ENCODE data around the gene ASGR1.
"Not testable (repeated sequence)": the region's sequence is repeated elsewhere in the genome, so short reads cannot be mapped to it uniquely, and the experiment has no call there.

ASGR1 gene

GRCh38 chr17:7184647-7185046 lies 5.5 kb upstream of the ASGR1 start:
- DNase-seq, result no peak

- DNase-seq, result no peak
Observed at GRCh38 chr17:7184091-7184488, 4.9 kb upstream of the ASGR1 start.

DNA sequence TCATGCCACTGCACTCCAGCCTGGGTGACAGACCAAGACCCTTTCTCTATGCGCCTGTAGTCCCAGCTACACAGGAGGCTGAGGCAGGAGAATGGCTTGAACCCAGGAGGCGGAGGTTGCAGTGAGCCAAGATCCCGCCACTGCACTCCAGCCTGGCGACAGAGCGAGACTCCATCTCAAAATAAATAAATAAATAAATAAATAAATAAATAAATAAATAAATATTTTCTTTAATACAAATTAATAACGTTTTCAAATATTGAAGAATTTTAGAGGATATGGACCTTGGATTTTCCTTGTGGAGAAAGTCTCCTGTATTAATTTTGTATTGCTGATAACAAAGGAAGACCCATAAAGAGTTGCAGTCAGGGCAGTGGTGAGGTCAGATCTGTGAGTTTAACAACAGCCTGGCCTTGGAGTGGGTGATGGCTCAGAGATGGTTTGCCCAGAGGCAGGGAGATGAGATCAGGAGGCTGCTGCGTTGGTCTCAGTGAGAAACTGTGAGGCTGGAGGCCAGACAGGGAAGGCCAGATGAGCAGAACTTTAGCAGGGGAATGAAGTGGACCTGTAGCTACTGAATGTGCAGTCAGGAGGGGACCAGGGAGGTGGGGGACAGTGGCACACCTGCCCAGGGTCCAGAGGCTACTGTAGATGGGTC lies 4.4 kb upstream of the ASGR1 start:
- no peak for DNase-seq

GRCh38 chr17:7182101-7182500 lies 2.9 kb upstream of the ASGR1 start:
- DNase-seq, result not testable (repeated sequence)

GRCh38 chr17:7178973-7179316 lies 225 bp downstream of the ASGR1 start:
- DNase-seq, result no peak

GRCh38 chr17:7177954-7178477 lies 1.2 kb downstream of the ASGR1 start:
- peak; percentile 26 for DNase-seq

DNA sequence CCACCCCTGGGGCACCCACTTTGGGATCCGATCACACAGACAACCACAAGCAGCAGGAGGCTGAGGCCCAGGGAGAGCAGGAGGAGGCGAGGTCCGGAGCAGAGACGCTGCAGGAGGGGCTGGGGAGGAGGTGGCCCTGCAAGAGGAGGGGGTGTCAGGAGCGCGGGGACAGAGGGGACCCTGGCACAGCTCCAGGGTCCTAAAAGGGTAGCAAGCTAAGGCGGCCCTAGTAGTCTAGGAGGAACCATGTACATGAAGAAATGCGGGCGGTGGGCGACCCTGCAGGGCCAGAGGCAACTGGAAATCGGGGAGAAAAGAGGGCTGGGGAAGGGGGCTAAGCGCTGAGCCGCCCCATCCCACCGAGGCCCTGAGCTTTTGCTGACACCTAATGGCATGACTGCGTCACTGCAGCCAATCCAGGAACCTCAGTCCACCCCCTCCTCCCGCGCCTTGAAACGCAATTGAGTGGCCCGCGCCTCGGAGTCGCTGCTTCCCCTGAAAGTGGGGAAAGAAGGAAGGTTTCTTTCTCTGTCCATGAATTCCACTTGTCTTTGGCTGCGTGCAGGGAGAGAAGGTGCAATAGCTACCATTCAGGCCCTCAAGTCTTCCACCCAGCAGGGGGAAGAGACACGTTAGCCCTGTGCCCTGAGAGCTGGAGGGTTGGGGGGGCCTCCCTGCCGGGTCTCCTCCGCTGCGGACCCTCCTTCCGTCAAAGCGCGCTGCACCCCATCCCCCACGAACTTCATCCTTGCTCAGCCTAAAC lies 1.8 kb downstream of the ASGR1 start:
- peak; percentile 65 for DNase-seq

DNA sequence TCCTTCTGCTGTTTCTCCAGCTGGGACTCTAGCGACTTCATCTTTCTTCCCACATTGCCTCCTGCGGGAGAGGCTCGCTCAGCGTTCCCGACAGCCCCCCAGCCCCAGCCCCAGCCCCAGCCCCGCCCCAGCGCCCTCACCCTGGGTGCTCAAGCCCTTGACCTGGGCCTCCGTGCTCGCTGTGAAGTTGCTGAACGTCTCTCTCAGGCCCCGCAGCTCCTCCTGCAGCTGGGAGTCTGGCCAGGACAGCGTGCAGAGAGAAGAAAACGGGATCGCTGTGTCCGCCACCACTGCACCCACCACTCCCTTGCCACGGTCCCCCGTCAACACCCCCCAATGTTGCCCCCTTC lies 2.4 kb downstream of the ASGR1 start:
- DNase-seq, result no peak

GRCh38 chr17:7176107-7176840 lies 2.9 kb downstream of the ASGR1 start:
- no peak for DNase-seq

- no peak for DNase-seq
Observed at GRCh38 chr17:7175330-7175733, 3.8 kb downstream of the ASGR1 start.

DNA sequence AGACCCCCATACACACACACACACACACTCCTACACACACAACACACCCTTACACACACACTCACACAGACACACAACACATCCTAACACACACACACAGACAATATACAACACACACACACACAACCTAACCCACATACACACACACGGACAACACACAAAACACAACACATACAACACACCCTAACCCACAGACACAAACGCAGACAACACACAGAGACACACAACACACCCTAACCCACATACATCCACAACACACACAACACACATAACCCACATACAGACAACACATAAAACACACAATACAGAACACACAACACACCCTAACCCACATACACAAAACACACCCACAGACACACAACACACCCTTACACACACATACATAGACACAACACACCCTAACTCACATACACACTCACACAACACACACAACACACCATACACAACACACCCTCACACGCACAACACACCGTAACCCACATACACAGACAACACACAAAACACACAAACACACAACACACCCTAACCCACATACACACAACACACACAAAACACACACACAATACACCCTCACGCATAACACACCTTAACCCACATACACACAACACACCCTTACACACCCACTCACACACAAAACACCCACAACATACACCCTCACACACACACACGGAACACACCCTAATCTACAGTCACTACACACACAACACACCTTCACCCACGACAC lies 4.4 kb downstream of the ASGR1 start:
- DNase-seq, result no peak

DNA sequence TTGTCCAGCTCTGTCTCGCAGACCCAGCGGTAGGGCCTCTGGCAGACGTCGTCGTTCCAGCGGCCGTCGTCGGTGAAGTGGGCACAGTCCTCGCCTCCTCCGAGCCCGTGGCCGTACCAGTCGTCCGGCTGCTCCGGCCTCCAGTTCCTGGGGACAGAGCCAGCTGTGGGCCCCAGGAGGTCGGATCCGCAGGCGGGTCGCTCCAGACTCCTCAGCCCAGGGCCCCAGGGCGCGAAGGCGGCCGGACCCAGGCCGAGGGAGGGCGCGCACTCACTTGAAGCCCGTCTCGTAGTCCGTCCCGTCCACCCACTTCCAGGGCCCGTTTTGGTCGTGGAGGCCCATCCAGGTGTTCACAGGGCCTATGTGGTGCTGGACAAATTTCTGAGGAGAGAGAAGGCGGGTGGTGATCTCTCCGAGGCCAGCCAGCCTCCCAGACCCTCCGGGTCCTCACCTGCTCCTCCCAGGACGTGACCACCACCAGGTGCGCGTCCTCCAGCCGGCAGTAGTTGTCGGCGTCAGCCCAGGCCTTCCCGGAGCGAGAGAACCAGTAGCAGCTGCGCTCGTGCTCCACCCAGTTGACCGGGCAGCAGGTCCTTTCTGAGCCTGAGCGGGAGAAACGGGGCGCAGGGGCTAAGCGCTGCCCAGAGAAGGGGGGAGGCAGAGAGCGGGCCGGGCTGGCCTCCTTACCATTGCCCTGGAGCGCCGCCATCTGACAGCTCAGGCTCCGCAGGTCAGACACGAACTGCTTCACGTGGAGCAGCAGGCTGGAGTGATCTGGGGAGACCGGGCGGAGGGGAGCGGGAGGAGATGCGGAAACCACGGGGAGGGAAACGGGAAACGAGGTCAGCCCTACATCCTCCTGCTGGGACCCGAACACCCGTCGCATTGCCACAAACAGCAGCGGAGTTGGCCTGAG lies 5.2 kb downstream of the ASGR1 start:
- peak; percentile 25 for DNase-seq

DNA sequence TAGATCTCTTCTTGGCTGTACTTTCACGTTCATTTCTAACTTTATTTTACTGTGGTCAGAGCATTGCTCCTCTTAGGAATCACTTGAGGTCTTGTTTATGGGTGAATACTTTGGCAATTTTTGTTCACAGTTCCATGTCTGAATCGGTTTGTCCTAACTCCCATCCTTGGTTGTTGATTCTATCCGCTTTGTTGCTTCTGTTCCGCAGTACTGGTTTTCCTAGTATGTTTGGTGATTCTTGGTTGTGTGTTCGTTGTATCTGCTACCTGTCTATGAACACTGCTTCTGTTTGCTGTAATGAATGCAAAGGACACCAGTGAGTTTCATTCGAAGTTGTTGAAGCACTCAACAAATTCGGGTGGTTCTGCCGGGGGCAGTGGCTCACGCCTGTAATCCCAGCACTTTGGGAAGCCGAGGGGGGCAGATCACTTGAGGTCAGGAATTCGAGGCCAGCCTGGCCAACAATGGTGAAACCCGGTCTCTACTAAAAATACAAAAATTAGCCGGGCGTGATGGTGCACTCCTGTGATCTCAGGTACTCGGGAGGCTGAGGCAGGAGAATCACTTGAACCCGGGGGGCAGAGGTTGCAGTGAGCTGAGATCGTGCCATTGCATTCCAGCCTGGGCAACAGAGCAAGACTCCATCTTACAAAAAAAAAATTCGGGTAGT lies 6.5 kb downstream of the ASGR1 start:
- not testable (repeated sequence) for DNase-seq

GRCh38 chr17:7169565-7169908 lies 9.6 kb downstream of the ASGR1 start:
- DNase-seq, result not testable (repeated sequence)

- not testable (repeated sequence) for DNase-seq
Observed at GRCh38 chr17:7168841-7169564, 10.2 kb downstream of the ASGR1 start.

DNA sequence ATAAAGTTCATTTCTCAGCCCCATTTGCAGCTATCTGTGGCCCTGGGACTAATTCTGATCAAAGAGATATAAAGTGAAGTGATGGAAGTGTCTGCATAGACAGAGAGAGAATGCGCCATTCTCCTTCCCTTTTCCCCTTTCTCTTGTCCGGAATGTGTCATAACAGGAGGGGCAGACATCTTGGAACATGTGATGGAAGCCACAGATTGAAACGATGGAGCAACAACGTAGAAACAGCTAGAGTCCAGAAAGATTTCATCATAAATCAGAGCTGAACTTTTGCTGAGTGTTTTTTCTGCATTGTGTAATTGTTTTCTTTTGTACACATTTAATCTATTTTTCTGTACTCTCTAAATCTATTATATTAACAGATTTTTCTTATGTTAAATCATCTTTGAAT lies 11.3 kb downstream of the ASGR1 start:
- DNase-seq, result peak; percentile 31

- no peak for DNase-seq
Observed at GRCh38 chr17:7166873-7167272, 12.3 kb downstream of the ASGR1 start.

DNA sequence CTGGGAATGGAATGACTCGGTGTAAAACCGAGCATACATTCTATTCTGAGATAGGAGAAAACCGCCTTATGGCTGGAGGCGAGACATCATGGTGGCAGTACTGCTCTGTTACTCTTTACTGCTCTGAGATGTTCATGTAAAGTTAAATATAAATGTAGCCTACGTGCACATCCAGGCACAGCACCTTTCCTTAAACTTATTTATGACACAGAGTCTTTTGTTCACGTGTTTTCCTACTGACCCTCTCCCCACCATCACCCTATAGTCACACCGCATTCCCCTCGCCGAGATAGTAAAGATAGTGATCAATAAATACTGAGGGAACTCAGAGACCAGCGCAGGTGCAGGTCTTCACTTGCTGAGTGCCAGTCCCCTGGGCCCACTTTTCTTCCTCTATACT lies 19.6 kb downstream of the ASGR1 start:
- not testable (repeated sequence) for DNase-seq

GRCh38 chr17:7158424-7158823 lies 20.7 kb downstream of the ASGR1 start:
- not testable (repeated sequence) for DNase-seq

DNA sequence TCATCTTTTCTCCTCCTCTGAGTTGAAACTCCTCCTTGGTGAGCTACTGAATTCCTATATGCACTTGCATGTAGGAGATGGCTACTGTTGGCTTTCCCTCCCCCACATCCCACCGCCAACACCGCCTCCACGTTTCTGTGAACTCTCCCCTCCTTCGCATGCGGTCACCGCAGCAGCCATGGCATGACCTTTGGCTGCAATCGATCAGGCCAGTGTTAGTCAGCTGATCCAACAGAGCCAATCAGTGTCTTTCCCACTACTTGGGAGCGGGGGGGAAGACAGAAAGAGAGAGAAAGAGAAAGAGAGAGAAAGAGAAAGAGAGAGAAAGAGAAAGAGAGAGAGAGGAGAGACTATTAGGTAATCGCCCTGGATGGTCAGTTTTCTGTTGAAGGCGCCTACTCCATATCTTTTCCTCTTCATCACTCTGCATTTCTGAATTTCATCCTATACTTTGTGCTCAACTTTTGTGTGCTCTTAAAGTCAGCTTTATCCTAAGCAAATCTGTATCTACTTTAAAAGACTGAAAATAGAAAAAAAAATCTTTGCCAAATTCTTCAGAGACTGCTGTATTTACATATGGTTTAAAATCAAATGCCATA lies 22.7 kb downstream of the ASGR1 start:
- no peak for DNase-seq
